H1 (cell line): ENCODE results near the gene ZSWIM4. TPM values are rescaled to one million over a fixed set of nuclear protein-coding genes. Genes with fewer than 3 reads are reported as not detected.
"Not testable (repeated sequence)": the region's sequence is repeated elsewhere in the genome, so short reads cannot be mapped to it uniquely, and the experiment has no call there.

Experiments
- CTCF ChIA-PET: fragments of 300-600 bp; sonication (Branson Sonifier 250); formaldehyde crosslinking; loops from one replicate; lab custom pipeline; 2021; ENCODE audit not compliant: partially characterized antibody; lab: Charles Lee
- POLR2A ChIA-PET: fragments of 300-600 bp; sonication (Branson Sonifier 250); formaldehyde crosslinking; loops from one replicate; lab custom pipeline; 2021; ENCODE audit warnings: inconsistent platforms; ENCODE audit not compliant: partially characterized antibody; lab: Charles Lee
- DNase-seq, 2 experiments: peaks; one replicate each; pipeline versions ENCODE4 v3.0.0 to v3.0.0-alpha.2; 2010 to 2022; ENCODE audit warnings: low spot score in 2 of 2, low read depth in 1 of 2, mixed read lengths in 1 of 2
- FAIRE-seq: peaks from 2 replicates; lab custom pipeline; 2011; peaks lifted over from hg19 to GRCh38; lab: Jason Lieb, UNC
- H2AFZ ChIP-seq: 2 replicates; pipeline ENCODE4 v1.8.1; 2012; ENCODE audit warnings: low read length, inconsistent platforms
- H2AK5ac ChIP-seq: 2 replicates; pipeline ENCODE4 v1.6.1; 2013; ENCODE audit warnings: low read depth, low read length
- H2BK120ac ChIP-seq: replicated peaks from 2 replicates; pipeline ENCODE3; 2013; ENCODE audit warnings: low read depth, low read length, inconsistent platforms
- H2BK12ac ChIP-seq: 2 replicates; pipeline ENCODE4 v1.6.1; 2013; ENCODE audit warnings: low read depth, low read length
- H2BK15ac ChIP-seq: 2 replicates; pipeline ENCODE4 v1.6.1; 2013; ENCODE audit warnings: low read length
- H2BK20ac ChIP-seq: 2 replicates; pipeline ENCODE4 v1.6.1; 2013; ENCODE audit warnings: low read length
- H2BK5ac ChIP-seq: 2 replicates; pipeline ENCODE4 v1.6.1; 2013; ENCODE audit warnings: low read depth, low read length
- H3K14ac ChIP-seq: 2 replicates; pipeline ENCODE4 v1.6.1; 2013; ENCODE audit warnings: inconsistent platforms; ENCODE audit not compliant: insufficient read length
- H3K18ac ChIP-seq: 2 replicates; pipeline ENCODE4 v1.6.1; 2013; ENCODE audit warnings: low read length; ENCODE audit errors: extremely low read depth
- H3K23ac ChIP-seq: 2 replicates; pipeline ENCODE4 v1.6.1; 2013; ENCODE audit warnings: inconsistent platforms; ENCODE audit not compliant: insufficient read length
- H3K23me2 ChIP-seq: 2 replicates; pipeline ENCODE4 v1.6.1; 2013; ENCODE audit warnings: low read depth, low read length
- H3K27ac ChIP-seq: 2 replicates; pipeline ENCODE4 v1.6.1; 2011; ENCODE audit warnings: low read depth, low read length, inconsistent platforms
- H3K27me3 ChIP-seq, 4 experiments: replicated peaks in 1 of 4; 1 replicate in 1 of 4; 2 replicates in 3 of 4; pipeline versions ENCODE4 v1.6.1 to v1.8.1; 2011 to 2013; ENCODE audit warnings: low read length in 3 of 4, mild to moderate bottlenecking in 3 of 4, inconsistent platforms in 2 of 4, mixed read lengths in 2 of 4, moderate library complexity in 1 of 4; ENCODE audit not compliant: control insufficient read depth in 3 of 4, insufficient read depth in 3 of 4; ENCODE audit errors: extremely low read depth in 1 of 4
- H3K36me3 ChIP-seq, 4 experiments: 2 replicates each; pipeline versions ENCODE4 v1.6.1 to v1.8.1; 2011 to 2013; ENCODE audit warnings: mild to moderate bottlenecking in 4 of 4, low read length in 3 of 4, moderate library complexity in 2 of 4, control low read depth in 1 of 4, inconsistent platforms in 1 of 4; ENCODE audit not compliant: insufficient read depth in 4 of 4, control insufficient read depth in 2 of 4
- H3K4ac ChIP-seq: replicated peaks from 2 replicates; pipeline ENCODE3; 2013; ENCODE audit warnings: low read length, low read depth, mixed read lengths, inconsistent platforms; ENCODE audit not compliant: insufficient read length
- H3K4me1 ChIP-seq, 4 experiments: replicated peaks in 1 of 4; 1 replicate in 1 of 4; 2 replicates in 3 of 4; pipeline versions ENCODE4 v1.6.1 to v1.8.1; 2011 to 2013; ENCODE audit warnings: low read length in 3 of 4, inconsistent platforms in 2 of 4, mixed read lengths in 1 of 4; ENCODE audit not compliant: insufficient read depth in 4 of 4, control insufficient read depth in 3 of 4
- H3K4me2 ChIP-seq, 2 experiments: 2 replicates each; pipeline versions ENCODE4 v1.6.1 to v1.8.1; 2011 to 2013; ENCODE audit warnings: low read depth in 2 of 2, low read length in 2 of 2, control low read depth in 1 of 2, inconsistent platforms in 1 of 2, mild to moderate bottlenecking in 1 of 2; ENCODE audit not compliant: insufficient read depth in 1 of 2
- H3K4me3 ChIP-seq, 4 experiments: fragments of 200-600, 300-600 bp in 1 of 4; sonication (generic), shearing (Covaris generic), sonication (Bioruptor Twin) in 1 of 4; 2 replicates each; pipeline versions ENCODE4 v1.5.1 to v1.8.1; 2011 to 2016; ENCODE audit warnings: low read length in 4 of 4, low read depth in 3 of 4, control low read depth in 2 of 4, inconsistent platforms in 2 of 4, mild to moderate bottlenecking in 2 of 4, mixed read lengths in 1 of 4, moderate library complexity in 1 of 4; ENCODE audit not compliant: insufficient read depth in 2 of 4; ENCODE audit errors: extremely low read depth in 1 of 4
- H3K56ac ChIP-seq: replicated peaks from 2 replicates; pipeline ENCODE3; 2013; ENCODE audit warnings: low read depth, mild to moderate bottlenecking, mixed read lengths, low read length, inconsistent platforms; ENCODE audit not compliant: insufficient read length
- H3K79me1 ChIP-seq: 2 replicates; pipeline ENCODE4 v1.6.1; 2013; ENCODE audit warnings: low read depth, low read length, control low read depth
- H3K79me2 ChIP-seq, 2 experiments: 2 replicates each; pipeline versions ENCODE4 v1.6.1 to v1.8.1; 2012 to 2013; ENCODE audit warnings: low read length in 2 of 2, mild to moderate bottlenecking in 2 of 2, inconsistent platforms in 1 of 2; ENCODE audit not compliant: insufficient read depth in 2 of 2, control insufficient read depth in 1 of 2
- H3K9ac ChIP-seq, 4 experiments: replicated peaks in 1 of 4; 1 replicate in 1 of 4; 2 replicates in 3 of 4; pipeline versions ENCODE4 v1.6.1 to v1.8.1; 2011 to 2013; ENCODE audit warnings: low read depth in 3 of 4, low read length in 3 of 4, control low read depth in 2 of 4, mild to moderate bottlenecking in 2 of 4, moderate library complexity in 2 of 4, inconsistent platforms in 1 of 4; ENCODE audit errors: extremely low read depth in 1 of 4
- H3K9me3 ChIP-seq, 2 experiments: 2 replicates each; pipeline versions ENCODE4 v1.6.1 to v1.8.1; 2012 to 2013; ENCODE audit warnings: mild to moderate bottlenecking in 2 of 2, moderate library complexity in 2 of 2, control low read depth in 1 of 2, inconsistent platforms in 1 of 2, low read depth in 1 of 2, low read length in 1 of 2, mixed read lengths in 1 of 2; ENCODE audit not compliant: insufficient read depth in 2 of 2
- H4K20me1 ChIP-seq, 2 experiments: replicated peaks in 1 of 2; 2 replicates each; pipeline versions ENCODE3 to v1.8.1; 2011 to 2013; ENCODE audit warnings: inconsistent platforms in 2 of 2, low read length in 2 of 2, mild to moderate bottlenecking in 1 of 2; ENCODE audit not compliant: insufficient read depth in 2 of 2, control insufficient read depth in 1 of 2
- H4K5ac ChIP-seq: 2 replicates; pipeline ENCODE4 v1.6.1; 2013; ENCODE audit warnings: low read length, low read depth, mixed read lengths, inconsistent platforms; ENCODE audit not compliant: insufficient read length
- H4K8ac ChIP-seq: 2 replicates; pipeline ENCODE4 v1.8.0; 2013; ENCODE audit warnings: mild to moderate bottlenecking, moderate library complexity, low read length, inconsistent platforms; ENCODE audit not compliant: insufficient read depth; ENCODE audit errors: extremely low read depth
- H4K91ac ChIP-seq: replicated peaks from 2 replicates; pipeline ENCODE3; 2013; ENCODE audit warnings: low read length, mixed read lengths, inconsistent platforms; ENCODE audit not compliant: insufficient read length
- TEAD4 ChIP-seq: IDR thresholded peaks from 2 replicates; pipeline ENCODE4 v1.6.1; 2012; ENCODE audit warnings: low read depth, low read length, inconsistent platforms, mixed read lengths
- WGBS, 2 experiments: shearing (Covaris generic) in 1 of 2; methylation state at CpG; one replicate each; pipeline versions ENCODE4 v1.1.6 to v1.1.7; 2013 to 2015; ENCODE audit warnings: low lambda C conversion rate in 2 of 2, mixed read lengths in 2 of 2, inconsistent platforms in 1 of 2, low coverage in 1 of 2, missing lambda C conversion rate in 1 of 2; ENCODE audit not compliant: insufficient replicate concordance in 2 of 2, insufficient coverage in 1 of 2, insufficient read length in 1 of 2; ENCODE audit errors: extremely low coverage in 1 of 2, missing lambda C conversion rate in 1 of 2; 5-methylcytosine and 5-hydroxymethylcytosine counted together
- polyA plus RNA-seq, 7 experiments: library from polyadenylated mRNA; depleted of rRNA in 3 of 7; stranded (reverse) in 5 of 7; unstranded in 2 of 7; fragments of >200 nt in 5 of 7; fragments of 200-250 nt in 2 of 7; gene quantifications; 1 replicate in 5 of 7; 2 replicates in 1 of 7; 4 replicates in 1 of 7; pipeline versions ENCODE4 v1.2.1 to v1.2.3, GENCODE V29; 2011 to 2013; ENCODE audit warnings: missing spikeins in 2 of 7, mixed read lengths in 2 of 7
- total RNA-seq: library from RNA; stranded (reverse); fragmentation: NEBNext Ultra II Directional; extraction: Animal tissue kit (Norgen Biotek cat#: 25700); gene quantifications from 2 replicates; pipeline ENCODE4 v1.2.1, GENCODE V29; 2021

Gene ZSWIM4
- total and polyA plus RNA-seq, 2 of the 8 experiments (the other 6 are each of a cell fraction or from before 2014, with no cell fraction given) = 12.2 to 31.1 TPM

- ChIA-PET POLR2A (interaction anchor here (1.0 to 9.2 kb wide), 6 partner anchors 10 to 77 kb away, joined by 3 to 62 read pairs (median 6); partner anchors contain the start of gene ZSWIM4), CTCF (interaction anchor here (1.2 to 3.6 kb wide), 10 partner anchors 7 to 206 kb away, joined by 4 to 31 read pairs (median 8); no protein-coding TSS in a partner anchor)
These were observed 57.0 kb downstream of the ZSWIM4 start for GRCh38 chr19:13852171-13852707.

More at GRCh38 chr19:13852171-13852707, 57.0 kb downstream of the ZSWIM4 start:
- not testable (repeated sequence) for H3K9me3 ChIP-seq, H3K79me1 ChIP-seq, H3K27me3 ChIP-seq, H3K9ac ChIP-seq, H4K8ac ChIP-seq, H2AK5ac ChIP-seq, H3K56ac ChIP-seq, H3K36me3 ChIP-seq, H3K14ac ChIP-seq, H3K23ac ChIP-seq, H2BK120ac ChIP-seq, H3K4ac ChIP-seq, H4K5ac ChIP-seq, H2BK15ac ChIP-seq, H3K4me2 ChIP-seq, H3K23me2 ChIP-seq, H2BK20ac ChIP-seq, FAIRE-seq, H4K91ac ChIP-seq, H3K4me3 ChIP-seq, DNase-seq, H3K79me2 ChIP-seq, H3K27ac ChIP-seq, H4K20me1 ChIP-seq, H2BK5ac ChIP-seq, H3K18ac ChIP-seq, H2AFZ ChIP-seq
- WGBS, 2 experiments = 92% methylated on average over 12 of the region's 12 CpGs; no CpG with 5 or more reads in 1 of the 2 experiments
- 0 out of 2 replicates have a peak, but pooled peaks have one; percentile 37 for TF ChIP-seq TEAD4
- peak overlapping the region; percentile 75; the same call in 1 of the 2 replicates for H2BK12ac ChIP-seq
- H3K4me1 ChIP-seq = peaks cover 6 to 13% (median 8%) of the 10 kb centered on the region in 4 experiments
